SK-N-SH (cell line): ENCODE data around the gene UTS2. TPM values are rescaled to one million over a fixed set of nuclear protein-coding genes. Genes with fewer than 3 reads are reported as not detected.

Experiments
- CTCF ChIA-PET: fragments of 300-600, 350-600 bp; formaldehyde crosslinking; extraction: SDS; loops from one replicate; lab custom pipeline; 2021; lab: Yijun Ruan, JAX
- POLR2A ChIA-PET: fragments of 350-600 bp; sonication (Branson Sonifier 250); formaldehyde crosslinking; extraction: SDS; loops from one replicate; lab custom pipeline; 2020; ENCODE audit warnings: antibody characterized with exemption, inconsistent platforms; lab: Yijun Ruan, JAX
- DNase-seq: peaks from one replicate; pipeline ENCODE4 v3.0.0; 2012
- H2AFZ ChIP-seq: fragments of 200-600 bp; sonication (generic); 2 replicates; pipeline ENCODE4 v1.8.1; 2016; ENCODE audit warnings: antibody characterized with exemption, mild to moderate bottlenecking, low read depth
- H3F3A ChIP-seq: fragments of 200-600 bp; sonication (generic); replicated peaks from 2 replicates; pipeline ENCODE3; 2016; ENCODE audit warnings: antibody characterized with exemption, mild to moderate bottlenecking; ENCODE audit not compliant: insufficient read depth
- H3K27ac ChIP-seq, 2 experiments: fragments of 200-500 bp in 1 of 2; fragments of 200-600 bp in 1 of 2; sonication (Bioruptor generic) in 1 of 2; sonication (generic), shearing (Covaris generic) in 1 of 2; 2 replicates each; pipeline versions ENCODE4 v1.5.1 to v1.6.1; 2014 to 2016; ENCODE audit warnings: low read depth in 2 of 2, inconsistent platforms in 1 of 2, low read length in 1 of 2, mild to moderate bottlenecking in 1 of 2, mixed read lengths in 1 of 2
- H3K27me3 ChIP-seq: fragments of 200-600 bp; sonication (generic), shearing (Covaris generic); 2 replicates; pipeline ENCODE4 v1.6.1; 2016; ENCODE audit warnings: mixed run types; ENCODE audit not compliant: insufficient read depth
- H3K36me3 ChIP-seq, 2 experiments: fragments of 200-500 bp in 1 of 2; fragments of 200-600 bp in 1 of 2; sonication (Bioruptor generic) in 1 of 2; sonication (generic) in 1 of 2; replicated peaks in 1 of 2; 2 replicates each; pipeline versions ENCODE3 to v1.5.1; 2014 to 2016; ENCODE audit warnings: low read length in 1 of 2, mild to moderate bottlenecking in 1 of 2; ENCODE audit not compliant: insufficient read depth in 2 of 2, control insufficient read depth in 1 of 2
- H3K4me1 ChIP-seq, 2 experiments: fragments of 200-500 bp in 1 of 2; fragments of 200-600 bp in 1 of 2; sonication (Bioruptor generic) in 1 of 2; sonication (generic), shearing (Covaris generic) in 1 of 2; 2 replicates each; pipeline versions ENCODE4 v1.5.1 to v1.6.1; 2014 to 2016; ENCODE audit warnings: low read depth in 1 of 2, low read length in 1 of 2, mixed run types in 1 of 2; ENCODE audit not compliant: insufficient read depth in 2 of 2, control insufficient read depth in 1 of 2
- H3K4me2 ChIP-seq: fragments of 200-600 bp; sonication (generic), shearing (Covaris generic); 2 replicates; pipeline ENCODE4 v1.6.1; 2017; ENCODE audit warnings: mixed run types
- H3K4me3 ChIP-seq, 2 experiments: fragments of 200-500 bp in 1 of 2; fragments of 200-600 bp in 1 of 2; sonication (Bioruptor generic) in 1 of 2; sonication (generic), shearing (Covaris generic) in 1 of 2; 2 replicates each; pipeline versions ENCODE4 v1.5.1 to v1.8.1; 2014 to 2016; ENCODE audit warnings: low read depth in 2 of 2, inconsistent platforms in 1 of 2, low read length in 1 of 2, mild to moderate bottlenecking in 1 of 2, mixed read lengths in 1 of 2, moderate library complexity in 1 of 2
- H3K79me2 ChIP-seq: fragments of 200-600 bp; sonication (generic); 2 replicates; pipeline ENCODE4 v1.8.1; 2017; ENCODE audit warnings: mild to moderate bottlenecking; ENCODE audit not compliant: insufficient read depth
- H3K9ac ChIP-seq: fragments of 200-600 bp; sonication (generic); 2 replicates; pipeline ENCODE4 v1.6.1; 2017; ENCODE audit warnings: mixed run types
- H3K9me2 ChIP-seq: fragments of 200-600 bp; sonication (generic); 2 replicates; pipeline ENCODE4 v1.6.1; 2017; ENCODE audit warnings: mixed run types
- H3K9me3 ChIP-seq: fragments of 200-600 bp; sonication (generic); 2 replicates; pipeline ENCODE4 v1.6.1; 2017; ENCODE audit warnings: mixed run types, mild to moderate bottlenecking, moderate library complexity
- H4K20me1 ChIP-seq: fragments of 200-600 bp; sonication (generic); 2 replicates; pipeline ENCODE4 v1.6.1; 2017; ENCODE audit warnings: mild to moderate bottlenecking, mixed run types; ENCODE audit not compliant: insufficient read depth
- CHD2 ChIP-seq: fragments of 150-350 bp; IDR thresholded peaks from 2 replicates; pipeline ENCODE4 v1.6.1; 2018; ENCODE audit warnings: low read length; ENCODE audit not compliant: partially characterized antibody
- FOSL2 ChIP-seq: IDR thresholded peaks from 2 replicates; pipeline ENCODE4 v1.4.0; 2012; ENCODE audit warnings: low read depth, mild to moderate bottlenecking, moderate library complexity, borderline replicate concordance
- GABPA ChIP-seq: IDR thresholded peaks from 2 replicates; pipeline ENCODE4 v1.4.0; 2012; ENCODE audit warnings: low read depth, mild to moderate bottlenecking
- JUND ChIP-seq: IDR thresholded peaks from 2 replicates; pipeline ENCODE4 v1.4.0; 2012
- MAX ChIP-seq: IDR thresholded peaks from 2 replicates; pipeline ENCODE4 v1.4.0; 2012; ENCODE audit warnings: low read depth
- MEF2A ChIP-seq: IDR thresholded peaks from 2 replicates; pipeline ENCODE4 v1.4.0; 2012; ENCODE audit warnings: low read depth, borderline replicate concordance
- MXI1 ChIP-seq: IDR thresholded peaks from 2 replicates; pipeline ENCODE4 v1.6.1; 2012; ENCODE audit warnings: mild to moderate bottlenecking, low read depth, low read length, improper control_type of control experiment
- NFIC ChIP-seq: IDR thresholded peaks from 2 replicates; pipeline ENCODE4 v1.4.0; 2012; ENCODE audit warnings: borderline replicate concordance
- NRF1 ChIP-seq: IDR thresholded peaks from 2 replicates; pipeline ENCODE4 v1.6.1; 2012; ENCODE audit warnings: low read depth, mild to moderate bottlenecking, low read length
- PBX3 ChIP-seq: IDR thresholded peaks from 2 replicates; pipeline ENCODE4; 2012
- RAD21 ChIP-seq: IDR thresholded peaks from 2 replicates; pipeline ENCODE4 v1.6.1; 2012; ENCODE audit warnings: mild to moderate bottlenecking, low read length
- RCOR1 ChIP-seq: fragments of 150-350 bp; IDR thresholded peaks from 2 replicates; pipeline ENCODE4 v1.6.1; 2017; ENCODE audit warnings: antibody characterized with exemption, low read length
- REST ChIP-seq: IDR thresholded peaks from 2 replicates; pipeline ENCODE4 v1.6.1; 2012; ENCODE audit warnings: mild to moderate bottlenecking, low read depth, low read length, moderate library complexity
- SMC3 ChIP-seq: IDR thresholded peaks from 2 replicates; pipeline ENCODE4 v1.6.1; 2012; ENCODE audit warnings: low read depth, low read length, improper control_type of control experiment
- TAF1 ChIP-seq: IDR thresholded peaks from 2 replicates; pipeline ENCODE4 v1.6.1; 2012; ENCODE audit warnings: low read depth, mild to moderate bottlenecking, low read length, moderate library complexity, borderline replicate concordance
- USF1 ChIP-seq: IDR thresholded peaks from 2 replicates; pipeline ENCODE4 v1.4.0; 2012; ENCODE audit warnings: low read depth, borderline replicate concordance
- WGBS: methylation state at CpG from one replicate; pipeline ENCODE4 v1.1.6; 2017; ENCODE audit warnings: low lambda C conversion rate; 5-methylcytosine and 5-hydroxymethylcytosine counted together
- polyA plus RNA-seq, 3 experiments: library from polyadenylated mRNA; depleted of rRNA; stranded (reverse); fragments of >200 nt; gene quantifications; 2 replicates each; pipeline ENCODE4 v1.2.3, GENCODE V29; 2012

Gene UTS2
- polyA plus RNA-seq, 1 of the 3 experiments (the other 2 are of a cell fraction) = 0.13 TPM

- no peak for DNase-seq
- Histone ChIP-seq H3K9ac (no peak overlapping the region), H4K20me1 (no peaks in the 10 kb centered on the region), H3K9me3 (no peaks in the 10 kb centered on the region), H3K36me3 (no peaks in the 10 kb centered on the region), H3K9me2 (no peaks in the 10 kb centered on the region), H3K27me3 (no peaks in the 10 kb centered on the region), H3K4me1 (no peaks in the 10 kb centered on the region), H2AFZ (no peak overlapping the region), H3K4me2 (no peak overlapping the region), H3K79me2 (no peaks in the 10 kb centered on the region), H3K27ac (no peak overlapping the region), H3K4me3 (no peak overlapping the region), H3F3A (peaks cover 7% of the 10 kb centered on the region)
- ChIA-PET POLR2A (no interaction called here), CTCF (interaction anchor here (1.0 to 2.8 kb wide), 2 partner anchors 147 to 231 kb away, joined by 3 to 21 read pairs; no protein-coding TSS in a partner anchor)
- no peak for TF ChIP-seq MXI1
- no peak for TF ChIP-seq NFIC
- no peak for TF ChIP-seq REST
- no peak for TF ChIP-seq PBX3
- no peak for TF ChIP-seq CHD2
- TF ChIP-seq RAD21 = no peak
- TF ChIP-seq SMC3 = no peak
- TF ChIP-seq NRF1 = no peak
- no peak for TF ChIP-seq JUND
- no peak for TF ChIP-seq RCOR1
- no peak for TF ChIP-seq MAX
- WGBS = 84% methylated on average over 4 of the region's 4 CpGs
These were observed 46.9 kb upstream of the UTS2 start for GRCh38 chr1:7899741-7900140.

GRCh38 chr1:7898962-7899361 lies 46.1 kb upstream of the UTS2 start:
- no peak for TF ChIP-seq GABPA
- no peak for TF ChIP-seq MEF2A
- no peak for TF ChIP-seq MXI1
- no peak for TF ChIP-seq CHD2
- TF ChIP-seq USF1 = no peak
- TF ChIP-seq MAX = no peak
- no peak for TF ChIP-seq TAF1
- TF ChIP-seq FOSL2 = no peak
- TF ChIP-seq RCOR1 = no peak
- TF ChIP-seq RAD21 = no peak
- TF ChIP-seq NRF1 = no peak
- no peak for DNase-seq
- whole genome bisulfite sequencing = 88% methylated on average over 5 of the region's 5 CpGs
- no peak overlapping the region for H3K9ac ChIP-seq
- no peaks in the 10 kb centered on the region for H3K36me3 ChIP-seq
- H3K4me2 ChIP-seq = no peak overlapping the region
- no peaks in the 10 kb centered on the region for H3K27me3 ChIP-seq
- ChIA-PET CTCF (interaction anchor here (1.0 to 2.8 kb wide), 2 partner anchors 147 to 230 kb away, joined by 3 to 21 read pairs; no protein-coding TSS in a partner anchor), POLR2A (no interaction called here)
- no peak overlapping the region for H3K27ac ChIP-seq
- H3K4me1 ChIP-seq = no peaks in the 10 kb centered on the region
- no peak overlapping the region for H3K4me3 ChIP-seq
- H3K79me2 ChIP-seq = no peaks in the 10 kb centered on the region
- no peaks in the 10 kb centered on the region for H4K20me1 ChIP-seq
- H2AFZ ChIP-seq = no peak overlapping the region
- H3F3A ChIP-seq = peaks cover 11% of the 10 kb centered on the region
- no peaks in the 10 kb centered on the region for H3K9me3 ChIP-seq
- H3K9me2 ChIP-seq = no peaks in the 10 kb centered on the region
